C1 segment of cervical spinal cord (tissue), 14 donors: Measurements from ENCODE around the gene HOXC10.

Source experiments
- DNase-seq, 14 donors: peaks; one replicate each; lab custom pipeline; 2025; lab: John Stamatoyannopoulos, UW

Gene HOXC10

DNA sequence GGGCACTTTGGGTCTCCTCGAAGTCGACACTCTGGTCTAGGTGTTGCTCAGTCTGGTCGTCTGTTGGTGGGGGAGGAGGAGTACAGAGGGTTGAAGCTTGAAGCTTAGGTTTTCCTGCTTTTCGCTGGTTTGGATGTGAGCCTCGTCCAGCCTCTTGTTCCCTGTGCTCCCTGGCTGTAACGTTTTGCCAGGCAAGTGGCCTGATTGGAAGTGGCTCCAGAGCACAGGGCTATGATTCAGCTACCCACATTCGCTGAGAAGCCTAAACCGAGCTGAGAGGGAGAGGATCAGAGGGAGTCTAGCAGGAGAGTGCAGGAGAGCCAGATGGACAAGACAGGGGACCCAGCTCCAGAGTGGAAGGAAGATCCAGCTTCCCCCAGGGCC lies 6.1 kb downstream of the HOXC10 start:
- DNase-seq, result no peak

- no peak for DNase-seq
These were observed 7.5 kb downstream of the HOXC10 start for GRCh38 chr12:53992377-53992889.

DNA sequence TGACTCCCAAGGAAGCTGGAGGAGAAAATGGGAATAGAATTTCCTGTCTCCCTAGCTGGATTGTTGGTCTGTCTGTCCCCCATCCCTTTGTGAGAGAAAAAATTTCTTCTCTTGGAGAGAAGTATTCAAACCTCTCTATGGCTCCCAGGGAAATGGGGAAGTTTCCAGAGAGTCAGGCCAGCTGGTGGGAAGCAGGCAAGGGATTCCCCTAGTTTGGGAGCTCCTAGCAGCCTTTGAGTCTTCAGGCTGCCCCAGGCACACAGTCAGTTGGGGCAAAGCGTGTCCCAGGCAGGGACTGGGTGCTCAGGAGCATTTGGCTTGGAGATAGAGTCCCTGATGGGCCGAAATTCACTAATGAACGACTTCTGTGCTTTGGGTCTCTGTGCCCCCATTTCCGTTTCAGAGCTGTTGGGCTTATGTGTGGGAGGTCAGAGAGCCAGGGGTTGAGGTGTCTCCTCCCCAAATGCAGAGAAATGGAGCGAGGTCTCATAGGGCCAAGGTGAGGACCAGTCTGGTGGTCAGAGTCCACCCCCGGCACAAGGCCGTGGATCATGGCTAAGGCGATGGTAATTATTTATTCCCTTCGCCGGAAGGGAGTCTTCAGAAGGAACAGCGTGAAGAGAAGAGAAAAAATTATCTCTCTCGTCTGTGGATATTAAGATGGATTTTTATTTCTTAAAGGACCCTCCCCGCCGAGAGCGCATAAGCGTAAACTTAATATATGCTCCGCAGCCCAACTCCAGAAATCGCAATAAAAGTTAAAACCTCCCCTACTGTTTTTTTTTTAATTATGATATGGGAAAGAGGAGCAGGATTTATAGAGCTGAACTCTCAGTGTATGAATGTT lies 8.4 kb downstream of the HOXC10 start:
- no peak for DNase-seq

- no peak for DNase-seq
These were observed 9.0 kb downstream of the HOXC10 start for GRCh38 chr12:53994009-53994263.

DNA sequence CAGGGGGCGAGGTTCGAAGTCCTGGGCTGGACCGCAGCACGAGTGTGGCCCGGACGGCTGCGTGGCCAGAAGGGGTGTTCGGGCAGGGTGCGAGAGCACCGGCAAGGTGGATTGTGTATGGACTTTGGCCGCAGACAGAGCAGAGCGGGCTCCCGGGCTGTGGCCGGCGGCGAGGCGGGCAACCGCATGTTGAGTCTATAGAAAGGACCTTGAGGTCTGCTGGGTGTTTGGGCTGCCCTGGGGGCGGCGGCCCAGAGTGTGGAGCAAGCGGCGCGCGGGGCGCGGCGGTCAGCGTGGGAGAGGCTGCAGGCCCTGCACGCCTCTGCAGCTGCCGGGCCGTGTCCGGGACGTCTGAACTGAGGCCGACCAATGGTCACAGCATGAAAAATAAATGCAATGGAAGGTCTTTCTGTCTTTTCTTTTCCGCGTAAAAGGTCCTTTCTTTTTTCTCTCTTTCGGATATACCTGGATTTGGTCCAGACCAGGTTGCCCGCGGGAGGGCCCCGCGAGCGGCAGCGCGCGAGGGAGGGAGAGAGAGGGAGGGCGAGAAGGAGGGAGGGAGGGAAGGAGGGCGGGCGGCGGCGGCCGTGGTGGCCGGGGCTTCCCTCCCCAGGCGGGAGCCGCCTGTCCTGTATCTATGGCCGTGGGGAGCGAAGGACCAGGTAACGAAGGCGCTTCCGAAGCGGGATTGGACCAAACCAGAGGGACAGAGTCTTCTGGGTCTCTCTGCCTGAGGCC lies 9.5 kb downstream of the HOXC10 start:
- no peak for DNase-seq

- no peak for DNase-seq
These were observed 10.0 kb downstream of the HOXC10 start for GRCh38 chr12:53995002-53995377.

GRCh38 chr12:53995378-53996239 lies 10.7 kb downstream of the HOXC10 start:
- DNase-seq, result no peak

DNA sequence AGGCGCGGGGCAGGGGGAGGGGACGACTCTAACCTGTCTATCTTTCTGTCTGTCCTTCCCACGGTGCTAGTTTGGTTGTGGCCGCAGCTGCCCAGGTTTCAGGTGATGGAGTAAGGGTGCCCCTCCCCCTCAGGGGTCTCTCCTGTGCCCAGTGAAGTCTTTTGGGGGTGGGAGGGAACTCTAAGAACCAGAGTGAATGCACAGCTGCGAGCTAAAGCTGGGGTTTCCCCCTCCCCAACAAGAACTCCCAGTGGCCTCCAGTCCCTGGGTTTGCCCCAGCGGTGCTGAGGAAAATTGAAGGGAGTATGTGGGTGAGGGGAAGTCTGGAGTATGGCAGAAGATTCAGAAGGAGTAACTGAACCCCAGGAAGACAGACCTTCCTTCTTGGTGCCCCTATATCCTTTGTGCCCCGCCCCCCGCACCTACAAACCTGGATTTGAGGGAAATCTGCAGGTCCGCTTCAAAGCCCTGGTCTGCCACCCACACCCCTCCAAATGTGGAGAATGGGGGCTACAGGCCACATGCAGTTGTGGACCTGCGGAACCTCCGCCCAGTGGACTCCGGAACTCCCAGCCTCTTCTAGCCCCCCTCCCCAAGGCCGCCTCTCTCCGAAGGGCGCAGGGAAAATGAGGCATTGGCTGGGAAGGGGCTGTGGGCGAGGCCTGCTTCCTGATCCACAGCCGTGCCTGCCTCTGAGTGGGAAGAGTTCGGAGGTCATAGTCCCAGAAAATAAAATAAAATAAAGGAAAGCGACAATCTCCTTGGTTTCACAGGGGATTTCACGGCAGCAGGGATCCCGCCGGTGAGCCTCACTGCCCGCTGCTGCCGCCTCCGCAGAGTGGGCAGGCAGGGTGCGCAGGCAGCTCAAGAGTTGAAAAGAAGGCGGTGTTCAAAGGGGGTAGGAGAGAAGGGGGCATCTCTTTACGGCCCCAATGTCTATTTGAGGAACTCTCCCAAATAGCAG lies 11.6 kb downstream of the HOXC10 start:
- no peak for DNase-seq

- no peak for DNase-seq
These were observed 12.5 kb downstream of the HOXC10 start for GRCh38 chr12:53997204-53998109.

DNA sequence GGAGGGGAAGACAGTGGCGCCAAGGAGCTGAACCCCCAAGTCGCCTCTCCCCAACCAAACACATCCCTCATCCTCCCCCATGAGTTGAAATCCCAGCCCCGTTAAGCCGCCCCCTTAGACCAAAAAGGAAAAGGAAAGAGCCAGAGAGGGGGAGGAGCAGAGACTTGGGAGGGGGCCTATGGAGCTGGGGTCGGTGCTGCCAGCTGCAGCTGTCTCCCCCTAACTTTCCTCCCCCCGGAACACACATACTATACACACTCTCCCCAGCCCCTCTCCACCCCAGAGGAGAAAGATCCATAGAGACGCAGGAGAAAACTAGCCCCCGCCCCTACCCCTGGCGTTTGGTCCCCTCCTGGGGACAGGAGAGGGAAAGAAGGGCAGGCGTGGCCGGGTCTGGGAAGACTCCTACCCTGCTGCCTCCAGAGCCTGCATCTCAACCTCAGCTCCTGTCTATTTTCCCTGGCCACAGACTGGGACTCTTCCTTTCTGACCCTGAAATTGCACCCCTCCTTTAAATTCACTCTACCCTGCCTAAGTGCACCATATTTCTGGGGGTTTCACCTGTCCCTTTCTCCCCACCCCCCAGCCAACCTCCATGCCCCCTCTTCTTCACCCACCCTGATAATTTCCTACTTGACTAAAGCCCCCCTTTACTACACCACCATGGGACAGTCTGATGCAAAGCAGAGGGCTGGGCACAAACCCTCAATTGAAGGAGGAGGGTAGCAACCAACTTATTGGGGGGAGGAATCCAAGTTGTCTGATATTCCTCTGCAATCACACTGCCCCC lies 13.4 kb downstream of the HOXC10 start:
- DNase-seq, result no peak

- DNase-seq, result no peak
These were observed 13.9 kb downstream of the HOXC10 start for GRCh38 chr12:53998900-53999236.

- no peak for DNase-seq
These were observed 14.7 kb downstream of the HOXC10 start for GRCh38 chr12:53999559-54000115.

DNA sequence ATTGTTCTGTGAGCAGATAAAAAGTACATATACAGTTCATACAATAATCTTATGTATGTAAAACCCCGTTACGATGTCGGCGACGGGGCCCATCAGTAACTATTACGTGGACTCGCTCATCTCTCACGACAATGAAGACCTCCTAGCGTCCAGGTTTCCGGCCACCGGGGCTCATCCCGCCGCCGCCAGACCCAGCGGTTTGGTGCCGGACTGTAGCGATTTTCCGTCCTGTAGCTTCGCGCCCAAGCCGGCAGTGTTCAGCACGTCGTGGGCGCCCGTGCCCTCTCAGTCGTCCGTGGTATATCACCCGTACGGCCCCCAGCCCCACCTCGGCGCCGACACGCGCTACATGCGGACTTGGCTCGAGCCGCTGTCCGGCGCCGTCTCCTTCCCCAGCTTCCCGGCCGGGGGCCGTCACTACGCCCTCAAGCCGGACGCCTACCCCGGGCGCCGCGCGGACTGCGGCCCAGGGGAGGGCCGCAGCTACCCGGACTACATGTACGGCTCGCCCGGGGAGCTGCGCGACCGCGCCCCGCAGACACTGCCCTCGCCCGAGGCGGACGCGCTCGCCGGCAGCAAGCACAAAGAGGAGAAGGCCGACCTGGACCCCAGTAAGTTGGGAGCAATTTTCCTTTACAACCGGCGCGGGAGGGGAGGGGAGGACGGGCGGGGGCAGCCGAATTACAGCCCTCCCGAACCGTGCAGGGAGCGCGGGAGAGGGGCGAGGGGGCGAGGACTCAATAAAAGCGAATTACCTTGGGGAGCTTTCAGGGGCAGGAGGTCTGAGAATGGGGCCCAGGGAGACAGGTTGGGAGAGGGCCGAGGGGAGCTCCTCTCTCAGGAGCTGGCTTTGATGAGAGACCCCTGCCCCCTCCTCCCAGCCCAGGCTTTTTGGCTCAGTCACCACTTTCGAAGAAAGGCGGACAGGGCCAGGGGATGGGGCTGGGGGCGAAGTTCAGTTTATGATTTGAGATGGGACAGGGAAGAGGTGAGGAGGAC lies 15.5 kb downstream of the HOXC10 start, which contains the start of gene HOXC9:
Gene HOXC9, plus strand, starts transcription at position 46 of the 999 bp plus-strand sequence. Its CDS starts 28 bp downstream, at position 74.
- no peak for DNase-seq

- no peak for DNase-seq
These were observed 16.6 kb downstream of the HOXC10 start for GRCh38 chr12:54001283-54002187.

- DNase-seq, result no peak
These were observed 17.4 kb downstream of the HOXC10 start for GRCh38 chr12:54002278-54002914.

DNA sequence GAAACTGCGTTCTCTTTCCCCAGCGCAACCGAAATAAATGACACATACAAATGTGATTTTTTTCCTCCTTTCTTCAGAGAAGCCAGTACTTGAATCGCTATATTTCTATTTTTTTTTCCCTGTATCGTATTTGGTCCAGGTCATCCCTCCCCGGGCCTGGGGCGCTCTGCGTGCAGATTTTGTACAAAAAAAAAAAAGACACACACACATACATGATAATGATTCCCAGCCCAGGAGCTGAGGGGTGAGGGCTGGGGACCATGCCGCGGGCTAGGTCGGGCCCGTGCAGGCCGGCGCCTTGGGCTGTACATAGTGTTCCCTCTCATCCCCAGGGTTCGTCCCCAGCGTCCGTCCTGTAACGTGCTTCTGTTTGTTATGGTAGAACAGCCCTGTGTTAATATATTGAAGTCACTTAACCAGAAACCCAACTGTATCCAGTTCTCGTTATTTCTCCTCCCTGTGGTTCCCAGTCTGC lies 18.0 kb downstream of the HOXC10 start:
- no peak for DNase-seq
